Pons (tissue), 1 donor: ENCODE data around the gene WASHC4.
A peak's percentile ranks its signal among the peaks of the same experiment; 100 is the strongest.
"Not testable (repeated sequence)": the region's sequence is repeated elsewhere in the genome, so short reads cannot be mapped to it uniquely, and the experiment has no call there.

Experiments
- DNase-seq: peaks from one replicate; pipeline ENCODE4 v3.0.0-alpha.2; 2016; ENCODE audit warnings: low spot score

Gene WASHC4

DNA sequence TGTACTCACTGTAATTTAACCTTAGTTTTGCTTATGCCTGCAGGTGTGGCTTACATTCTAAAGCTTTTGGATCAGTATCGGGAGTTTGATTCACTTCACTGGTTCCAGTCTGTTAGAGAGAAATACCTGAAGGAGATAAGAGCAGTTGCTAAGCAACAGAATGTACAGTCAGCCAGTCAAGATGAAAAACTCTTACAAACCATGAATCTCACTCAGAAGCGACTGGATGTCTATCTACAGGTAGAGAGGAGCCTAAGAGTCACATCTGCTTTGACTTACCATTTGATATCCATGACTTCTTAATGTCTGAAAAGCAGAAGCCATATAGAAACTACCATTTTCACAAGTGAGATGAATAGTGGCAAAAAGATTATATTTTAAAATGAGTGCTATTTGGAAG lies 56.5 kb downstream of the WASHC4 start:
- DNase-seq, result no peak

DNA sequence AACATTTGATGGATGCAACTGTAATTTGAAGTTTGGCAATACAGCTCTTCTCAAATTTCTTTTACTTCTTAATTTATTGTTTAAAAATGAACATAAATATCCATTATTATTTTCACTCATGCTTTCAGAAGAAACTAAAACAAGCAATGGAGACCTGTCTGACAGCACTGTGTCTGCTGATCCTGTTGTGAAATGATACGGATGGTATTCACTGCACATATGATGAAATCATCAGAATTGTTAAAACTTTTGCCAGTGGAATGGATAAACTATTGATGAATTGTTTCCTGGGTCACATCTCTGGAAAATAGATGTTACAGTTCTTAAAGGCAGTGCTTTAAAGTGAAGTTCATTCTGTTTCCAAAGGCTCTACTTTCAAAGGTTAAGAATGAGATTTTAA lies 59.2 kb downstream of the WASHC4 start:
- no peak for DNase-seq

DNA sequence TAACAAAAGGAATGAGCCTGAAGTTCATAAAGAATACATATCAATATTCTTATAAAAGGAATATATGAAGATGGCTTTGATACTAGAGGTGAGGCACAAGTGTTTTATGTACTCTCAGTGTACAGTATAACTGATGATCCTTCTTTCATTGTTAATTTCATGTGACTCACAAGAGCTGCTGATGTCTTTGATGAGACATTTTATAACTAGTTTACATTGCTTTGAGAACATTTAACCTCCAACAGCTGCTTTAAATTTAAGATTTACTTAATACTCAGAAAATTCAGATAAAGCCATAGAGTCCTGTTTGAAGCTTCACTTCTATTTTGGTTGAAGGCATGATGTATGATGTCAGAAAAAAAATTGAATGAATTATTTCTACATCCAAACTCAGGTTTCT lies 59.8 kb downstream of the WASHC4 start:
- no peak for DNase-seq

DNA sequence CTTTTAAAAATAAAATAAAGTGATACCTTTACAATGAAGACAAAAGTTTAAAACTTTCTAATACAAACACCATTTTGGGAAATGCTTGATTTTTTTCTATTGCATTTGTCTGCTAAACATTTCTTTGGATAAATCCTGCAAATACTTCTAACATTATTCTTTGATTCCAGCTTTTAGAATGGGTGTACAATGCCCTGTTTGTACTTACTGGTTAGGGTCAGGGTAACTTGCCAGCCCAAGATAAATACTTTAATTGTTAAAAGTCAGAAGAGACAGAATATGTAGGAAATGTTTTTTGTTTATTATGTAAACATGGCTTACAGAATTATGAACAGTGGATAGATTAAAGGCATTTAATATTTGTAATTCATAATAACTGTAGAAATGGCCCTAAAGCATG lies 60.5 kb downstream of the WASHC4 start:
- DNase-seq, result peak; percentile 81

DNA sequence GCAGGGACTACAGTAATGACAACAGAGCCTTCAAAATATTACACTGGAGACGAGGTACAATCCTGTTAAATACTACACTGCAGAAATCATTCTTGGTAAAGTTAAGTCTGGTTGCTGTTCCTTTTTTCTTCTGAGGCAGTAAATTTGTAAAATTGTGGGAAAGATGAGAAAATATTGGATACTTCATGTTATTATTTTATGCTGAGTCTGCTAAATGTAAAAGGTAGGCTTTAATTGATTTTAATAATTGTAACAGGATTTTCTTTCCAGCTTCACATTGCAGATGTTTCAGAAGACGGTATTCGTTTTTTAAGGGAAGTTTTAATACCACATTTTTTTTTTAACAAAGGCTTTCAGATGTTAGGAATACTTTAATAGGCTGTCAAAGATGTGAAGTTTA lies 62.6 kb downstream of the WASHC4 start:
- no peak for DNase-seq

DNA sequence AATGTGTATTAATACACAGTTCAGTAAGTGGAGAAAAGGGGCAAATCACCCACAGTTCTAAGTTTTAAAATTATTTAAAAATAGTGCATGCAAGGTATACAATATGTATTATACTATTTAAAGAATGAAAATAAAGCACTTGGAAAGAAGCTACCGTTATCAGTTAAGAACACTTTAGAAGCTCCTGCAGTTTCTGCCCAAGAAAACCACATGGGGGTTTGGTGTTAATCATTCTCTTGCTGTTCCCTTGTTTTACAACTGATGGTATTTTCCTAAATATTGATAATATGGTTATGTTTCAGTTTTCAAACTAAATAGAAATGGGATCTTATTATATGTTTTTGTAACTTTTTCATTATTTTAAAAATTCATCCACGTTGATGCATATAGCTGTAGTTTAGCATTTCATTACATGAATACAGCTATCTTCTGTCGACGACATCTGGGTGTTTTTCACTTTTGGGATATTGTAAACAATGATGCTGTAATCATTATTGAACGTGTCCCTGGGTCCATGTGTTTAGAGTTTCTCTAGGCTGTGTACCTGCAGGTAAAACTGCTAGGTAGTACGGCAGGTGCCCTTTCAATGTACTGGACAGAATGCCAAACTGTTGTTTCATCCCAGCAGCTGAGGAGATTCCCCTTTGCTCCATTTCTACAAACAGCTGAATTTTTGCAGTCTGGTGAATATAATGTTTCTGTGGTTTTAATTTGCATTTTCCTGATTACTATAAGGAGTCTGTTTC lies 64.3 kb downstream of the WASHC4 start:
- no peak for DNase-seq

DNA sequence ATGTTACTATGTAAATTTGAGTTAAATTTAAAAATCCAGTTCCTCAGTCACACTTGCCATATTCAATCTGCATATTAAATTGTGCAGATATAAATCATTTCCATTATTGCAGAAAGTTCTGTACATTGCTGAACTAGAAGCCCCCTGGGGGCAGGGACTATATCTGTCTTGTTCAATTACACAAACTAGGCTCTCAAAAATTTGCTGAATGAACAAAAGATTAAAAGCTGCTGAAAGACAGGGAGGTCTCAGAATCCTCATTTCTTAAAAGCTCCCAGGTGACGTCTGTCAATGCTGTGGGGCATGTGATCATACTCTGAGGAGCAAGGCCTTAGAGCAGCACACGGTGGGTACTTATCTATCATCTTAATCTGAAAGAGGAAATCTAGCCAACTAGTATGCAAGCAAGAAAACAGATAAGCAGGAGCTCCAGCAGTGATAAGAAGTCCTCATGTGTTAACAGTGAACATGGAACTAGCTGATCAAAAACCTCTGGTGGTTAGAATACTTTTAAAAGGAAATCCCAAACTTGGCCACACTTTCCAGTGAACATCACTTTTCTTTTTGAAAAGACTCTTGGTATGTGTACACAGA lies 68.0 kb downstream of the WASHC4 start:
- no peak for DNase-seq

DNA sequence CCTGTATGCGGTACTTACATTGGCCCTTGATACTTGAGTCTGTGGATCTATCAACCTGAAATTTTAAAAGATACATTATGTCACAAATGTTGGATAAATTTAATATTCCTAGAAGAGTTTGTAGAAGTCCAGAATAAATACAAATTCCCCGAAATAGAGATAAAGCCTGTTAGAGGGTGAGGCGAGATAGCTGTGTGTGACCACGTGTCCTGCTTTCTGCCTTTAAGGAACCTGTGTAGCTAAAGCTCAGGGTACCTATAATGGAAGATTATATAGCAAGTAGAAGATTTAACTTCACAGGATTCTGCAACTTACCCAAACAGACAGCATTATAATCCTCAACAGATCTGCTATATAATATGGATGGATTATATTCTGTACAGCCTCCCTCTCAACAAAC lies 69.7 kb downstream of the WASHC4 start:
- DNase-seq, result no peak

DNA sequence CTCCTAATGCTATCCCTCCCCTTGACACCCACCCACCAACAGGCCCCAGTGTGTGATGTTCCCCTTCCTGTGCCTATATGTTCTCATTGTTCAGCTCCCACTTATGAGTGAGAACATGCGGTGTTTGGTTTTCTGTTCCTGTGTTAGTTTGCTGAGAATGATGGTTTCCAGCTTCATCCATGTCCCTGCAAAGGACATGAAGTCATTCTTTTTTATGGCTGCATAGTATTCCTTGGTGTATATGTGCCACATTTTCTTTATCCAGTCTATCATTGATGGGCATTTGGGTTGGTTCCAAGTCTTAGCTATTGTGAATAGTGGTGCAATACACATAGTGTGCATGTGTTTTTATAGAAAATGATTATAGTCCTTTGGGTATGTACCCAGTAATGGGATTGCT lies 71.6 kb downstream of the WASHC4 start:
- DNase-seq, result not testable (repeated sequence)

DNA sequence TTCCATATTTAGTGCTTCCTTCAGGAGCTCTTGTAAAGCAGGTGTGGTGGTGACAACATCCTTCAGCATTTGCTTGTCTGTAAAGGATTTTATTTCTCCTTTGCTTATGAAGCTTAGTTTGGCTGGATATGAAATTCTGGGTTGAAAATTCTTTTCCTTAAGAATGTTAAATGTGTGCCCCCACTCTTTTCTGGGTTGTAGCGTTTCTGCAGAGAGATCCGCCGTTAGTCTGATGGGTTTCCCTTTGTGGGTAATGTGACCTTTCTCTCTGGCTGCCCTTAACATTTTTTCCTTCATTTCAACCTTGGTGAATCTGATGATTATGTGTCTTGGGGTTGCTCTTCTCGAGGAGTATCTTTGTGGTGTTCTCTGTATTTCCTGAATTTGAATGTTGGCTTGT lies 75.9 kb downstream of the WASHC4 start:
- DNase-seq, result not testable (repeated sequence)

DNA sequence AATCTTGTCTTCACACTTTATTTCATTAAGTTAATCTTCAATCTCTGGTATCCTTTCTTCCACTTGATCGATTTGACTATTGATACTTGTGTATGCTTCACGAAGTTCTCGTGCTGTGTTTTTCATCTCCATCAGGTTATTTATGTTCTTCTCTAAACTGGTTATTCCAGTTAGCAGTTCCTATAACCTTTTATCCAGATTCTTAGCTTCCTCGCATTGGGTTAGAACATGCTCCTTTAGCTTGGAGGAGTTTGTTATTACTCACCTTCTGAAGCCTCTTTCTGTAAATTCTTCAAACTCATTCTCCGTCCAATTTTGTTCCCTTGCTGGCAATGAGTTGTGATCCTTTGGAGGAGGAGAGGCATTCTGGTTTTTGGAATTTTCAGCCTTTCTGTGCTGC lies 76.4 kb downstream of the WASHC4 start:
- not testable (repeated sequence) for DNase-seq

DNA sequence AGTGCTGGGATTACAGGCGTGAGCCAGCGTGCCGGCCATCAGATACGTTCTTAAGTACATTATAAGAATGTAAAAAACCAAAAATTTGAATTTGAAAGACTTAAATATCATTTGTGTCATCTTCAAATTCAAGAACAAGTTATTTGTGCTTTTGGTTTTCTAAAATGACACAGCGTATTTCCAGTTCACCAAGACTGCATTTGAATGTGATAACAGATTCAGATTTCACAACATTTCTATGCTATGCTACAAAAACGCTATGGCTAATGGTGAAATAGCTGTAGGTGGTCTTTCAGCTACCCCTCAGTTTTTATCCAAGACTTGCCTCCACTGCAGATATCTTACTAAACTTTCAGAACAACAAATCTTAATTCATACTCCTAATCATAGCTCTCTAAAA lies 81.8 kb downstream of the WASHC4 start:
- no peak for DNase-seq

DNA sequence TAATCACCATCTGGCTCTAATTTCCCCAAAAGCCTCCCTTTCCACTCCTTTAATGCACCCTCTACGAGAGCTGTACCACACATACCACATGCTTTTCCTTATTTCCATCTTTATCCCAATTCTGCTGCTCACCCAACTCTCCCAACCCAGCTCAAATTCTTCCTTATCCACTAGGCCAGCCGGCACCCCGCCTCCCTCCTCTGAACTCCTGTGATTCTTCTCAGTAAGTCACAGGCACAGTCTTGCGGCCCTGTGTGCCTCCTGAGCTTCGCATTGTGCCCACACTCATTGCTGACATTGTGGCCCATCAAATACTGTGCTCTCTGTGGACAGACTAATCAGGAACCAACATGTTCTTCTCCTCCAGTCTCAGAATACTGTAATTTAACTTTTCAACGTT lies 83.0 kb downstream of the WASHC4 start:
- no peak for DNase-seq

DNA sequence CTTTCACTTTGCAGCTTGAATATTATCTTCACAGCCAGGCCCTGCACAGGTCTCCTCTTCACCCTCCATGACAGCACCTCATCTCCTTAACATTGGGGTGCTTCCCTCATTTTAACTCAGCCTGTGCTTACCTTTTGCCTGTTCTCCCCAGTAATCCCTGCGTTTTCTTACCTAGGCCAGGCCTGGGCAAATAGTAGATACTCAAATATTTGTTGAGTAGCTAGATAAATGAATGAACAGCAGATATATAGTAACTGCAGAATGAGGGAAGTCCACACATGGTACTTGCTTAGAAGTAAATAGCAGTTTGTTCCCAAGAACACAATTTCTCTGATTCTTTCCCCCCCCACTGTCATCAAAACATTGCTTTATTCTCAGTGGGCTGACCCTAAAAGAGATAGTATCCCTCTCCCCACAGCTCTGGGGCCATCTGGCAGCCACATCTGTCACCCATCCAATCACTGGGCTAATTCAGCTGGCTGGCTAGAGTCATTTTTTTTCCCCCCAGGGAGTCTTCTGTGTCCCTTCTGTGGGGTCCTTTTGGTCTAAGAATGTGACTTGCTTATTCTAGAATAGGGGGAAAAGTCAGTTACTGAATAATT lies 85.2 kb downstream of the WASHC4 start:
- DNase-seq, result peak; percentile 76

DNA sequence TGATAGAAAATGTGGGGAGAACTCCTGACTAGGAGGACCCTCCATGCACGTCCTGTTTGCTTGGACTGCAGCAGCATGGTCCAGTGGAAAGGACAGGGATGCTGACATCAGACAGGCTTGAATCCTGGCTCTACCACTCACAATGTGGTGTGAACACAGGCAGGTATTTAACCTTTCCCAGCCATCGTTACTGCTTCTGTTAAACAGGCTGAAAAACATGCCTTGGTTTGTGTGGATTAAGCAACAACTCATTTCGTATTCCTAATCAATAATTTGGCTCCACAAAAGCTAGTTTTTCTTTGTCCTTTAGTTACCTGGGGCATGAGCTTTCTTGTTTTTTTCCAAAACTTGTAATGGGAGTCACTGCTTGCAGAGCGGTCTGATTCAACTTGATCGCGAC lies 87.4 kb downstream of the WASHC4 start:
- no peak for DNase-seq

DNA sequence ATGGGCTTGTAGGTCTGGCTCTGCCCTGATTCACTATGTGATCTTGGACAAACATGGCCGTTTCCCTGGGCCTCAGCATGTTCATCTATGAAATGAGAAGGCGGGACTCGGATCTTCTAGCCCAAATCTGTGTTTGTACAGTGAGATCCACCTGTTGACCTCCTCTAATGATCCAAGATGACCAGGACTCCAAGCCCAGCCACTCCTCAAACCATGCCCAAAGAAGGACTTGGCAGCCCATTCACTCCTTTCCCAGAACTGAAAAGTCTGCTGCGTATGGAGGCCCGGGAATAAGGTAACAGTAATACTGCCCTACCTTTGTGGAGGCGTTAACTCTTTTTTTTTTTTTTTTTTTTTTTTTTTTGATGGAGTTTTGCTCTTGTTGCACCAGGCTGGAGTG lies 88.6 kb downstream of the WASHC4 start:
- DNase-seq, result no peak

DNA sequence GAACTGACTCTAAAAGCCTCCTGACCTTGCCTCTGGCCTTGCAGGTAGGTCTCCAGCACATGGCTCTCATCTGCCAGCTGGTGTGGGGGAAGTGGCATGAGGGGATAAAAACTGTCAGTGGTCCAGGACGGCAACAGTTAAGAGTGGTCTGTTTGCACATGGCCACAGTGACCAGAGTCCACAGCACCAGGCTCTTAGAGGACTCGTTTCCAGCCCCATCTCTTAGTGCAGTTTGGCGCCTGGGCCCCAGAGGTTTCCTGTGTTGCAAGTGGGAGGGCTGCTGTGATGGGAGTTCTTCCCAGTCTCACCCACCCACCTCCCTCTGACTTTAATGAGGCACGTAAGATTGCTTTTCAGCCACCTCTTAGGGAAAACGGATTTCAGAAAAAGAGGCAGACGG lies 91.4 kb downstream of the WASHC4 start:
- DNase-seq, result no peak

DNA sequence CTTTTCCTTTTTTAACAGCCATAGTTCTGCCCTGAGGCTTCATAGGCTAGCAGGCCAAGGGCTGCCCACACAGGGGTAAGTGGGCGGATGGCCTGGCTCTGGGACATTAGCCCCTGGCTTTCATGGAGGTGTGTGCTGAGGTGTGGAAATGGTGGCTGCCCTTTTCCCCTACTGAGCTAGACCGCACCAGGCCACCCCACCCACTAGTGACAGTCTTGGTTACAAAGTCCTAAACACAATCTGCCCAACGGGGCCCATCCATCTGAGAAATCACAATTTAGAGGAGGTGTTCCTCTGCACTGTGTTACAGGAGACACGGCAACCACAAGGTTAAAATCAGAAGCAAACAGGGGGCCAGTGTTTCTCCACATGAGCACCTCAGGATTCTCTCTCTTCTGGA lies 92.9 kb downstream of the WASHC4 start:
- DNase-seq, result no peak

DNA sequence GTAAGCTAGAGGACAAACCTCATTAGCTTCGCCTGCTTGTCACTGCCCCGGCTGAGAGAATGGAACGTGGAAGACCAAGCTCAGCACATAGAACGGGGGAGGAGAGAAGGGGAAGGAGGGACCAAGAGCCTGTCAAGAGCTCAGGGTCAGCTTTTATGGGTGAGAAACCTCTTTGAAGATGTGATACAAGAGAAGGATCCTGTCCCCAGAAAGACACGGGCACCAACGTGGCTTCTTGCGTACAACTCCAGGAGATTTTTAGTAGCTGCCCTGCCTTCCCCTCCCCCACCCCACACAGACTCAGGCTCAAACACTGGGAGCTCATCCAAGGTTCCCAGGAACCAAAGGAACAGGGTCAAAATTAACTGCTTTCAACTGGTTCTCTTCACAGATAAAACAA lies 93.8 kb downstream of the WASHC4 start:
- DNase-seq, result no peak

DNA sequence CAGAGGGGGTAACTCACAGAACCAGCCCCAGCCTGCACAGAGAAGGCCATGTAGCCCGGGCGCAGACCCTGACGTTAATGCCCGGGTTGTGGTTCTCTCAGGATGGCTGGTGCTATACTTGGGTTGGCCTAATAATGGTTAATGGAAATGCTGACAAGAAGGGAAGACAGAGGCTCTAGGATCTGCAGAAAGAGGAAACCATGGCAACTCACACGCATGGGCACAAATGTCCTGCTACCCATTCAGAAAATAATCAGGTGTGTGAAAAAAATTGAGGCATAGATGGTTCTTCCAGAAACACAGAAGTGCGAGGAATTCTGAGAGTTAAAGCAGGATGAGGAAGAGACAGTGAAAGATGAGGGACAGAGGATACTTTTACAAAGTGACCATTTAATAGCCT lies 94.7 kb downstream of the WASHC4 start:
- DNase-seq, result no peak

DNA sequence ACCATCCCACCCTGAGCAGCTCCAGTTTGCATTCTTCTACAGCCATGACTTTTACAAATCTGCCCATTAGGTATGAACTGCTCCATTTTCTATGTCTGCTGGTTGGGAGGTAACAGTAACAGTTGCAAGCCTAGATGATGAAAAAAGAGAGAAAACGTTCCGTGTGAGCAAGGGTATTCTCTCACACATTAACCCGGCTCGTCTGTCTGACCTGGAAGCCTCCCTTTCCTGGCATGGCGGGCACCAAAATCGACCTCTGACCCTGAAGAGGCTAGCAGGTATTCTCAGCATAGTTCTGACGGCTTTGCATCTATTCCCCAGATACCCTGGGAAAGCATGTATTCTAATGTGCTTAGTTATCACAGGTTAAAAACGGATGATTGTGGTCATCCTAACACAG lies 96.6 kb downstream of the WASHC4 start:
- DNase-seq, result no peak

DNA sequence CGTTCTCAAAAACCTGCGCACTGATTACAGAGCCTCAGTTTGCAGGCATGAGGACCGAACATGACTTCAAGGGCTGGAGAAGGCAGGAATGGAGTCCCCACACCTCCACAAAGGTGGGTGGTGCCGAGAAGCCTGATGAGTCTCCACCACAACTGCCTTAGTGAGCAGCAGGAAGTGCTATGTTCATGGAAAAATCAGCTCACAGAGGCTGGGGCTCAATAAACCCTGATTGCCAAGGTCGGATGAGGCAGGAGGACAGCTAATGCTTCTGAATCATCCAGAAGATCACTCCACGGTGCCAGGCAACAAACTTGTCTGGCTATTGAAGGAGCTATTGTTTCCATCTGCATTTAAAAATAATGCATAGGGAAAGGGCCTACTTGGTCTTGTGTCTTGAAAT lies 97.4 kb downstream of the WASHC4 start:
- DNase-seq, result no peak

DNA sequence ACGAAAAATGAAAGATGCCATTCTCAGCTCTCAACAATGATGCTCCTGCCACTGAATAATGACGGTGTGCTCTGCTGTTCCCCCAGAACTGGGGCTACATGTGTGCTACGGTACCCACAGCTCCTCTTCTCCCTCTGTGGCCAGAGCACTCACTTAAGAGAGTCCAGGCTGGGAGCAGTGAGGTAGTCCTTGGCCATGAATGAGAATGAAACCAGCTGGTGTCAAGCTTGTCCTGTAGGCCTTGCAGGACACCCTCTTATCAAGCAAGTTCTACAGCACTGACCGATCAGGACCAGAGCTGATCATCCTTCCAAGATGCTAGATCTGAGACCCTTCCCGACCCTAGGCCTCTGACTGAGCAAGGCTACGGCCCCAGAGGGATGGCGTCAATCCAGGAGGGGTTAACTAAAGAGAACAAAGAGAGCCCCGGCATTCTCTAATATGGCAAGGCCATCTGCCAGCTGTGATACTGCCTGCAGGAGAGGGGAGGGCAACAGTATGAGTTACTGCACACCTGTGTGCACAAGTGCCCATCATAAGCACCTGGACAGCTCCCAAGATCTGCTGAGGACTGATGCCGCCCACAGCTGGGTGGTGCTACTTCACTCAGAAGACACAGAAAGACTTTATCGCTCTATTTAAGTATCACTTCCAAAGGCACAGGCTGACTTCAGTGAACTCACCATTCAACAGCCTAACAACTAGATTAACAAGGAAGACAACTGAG lies 98.0 kb downstream of the WASHC4 start:
- DNase-seq, result no peak
